ENCODE measurements around the gene ARRDC2.

DNA sequence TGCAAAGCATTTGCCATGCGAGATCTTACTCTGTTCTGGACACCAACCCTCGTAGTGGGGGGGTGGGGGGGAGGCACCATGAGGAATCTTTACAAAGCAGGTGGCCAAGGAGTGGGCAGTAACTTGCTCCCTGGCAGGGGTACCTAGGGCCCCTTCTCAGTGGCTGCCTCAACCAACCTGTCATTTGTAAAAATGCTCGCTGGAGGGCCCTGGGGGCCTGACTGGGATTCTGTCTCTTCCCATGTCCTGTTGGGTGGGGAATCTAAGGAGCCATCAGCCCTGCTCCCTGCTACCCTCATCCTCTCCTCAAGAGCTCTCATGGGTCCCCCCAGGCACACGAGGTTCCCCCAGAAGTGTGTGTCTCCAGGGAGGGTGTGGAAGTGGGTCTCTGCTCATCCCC lies 39.6 kb upstream of the ARRDC2 start:
- TF ChIP-seq CTCF (IDR thresholded peaks at IDR 0.05) (no peak), E2F4 (CRISPR knock-in tag; IDR thresholded peaks at IDR 0.05; ENCODE audit: borderline replicate concordance, low read depth) (no peak), ZNF416 (CRISPR knock-in tag; IDR thresholded peaks at IDR 0.05) (no peak), NR2C2 (CRISPR knock-in tag; IDR thresholded peaks at IDR 0.05) (no peak), CBFB (CRISPR knock-in tag; IDR thresholded peaks at IDR 0.05; ENCODE audit: low read depth) (no peak), MYBL2 (CRISPR knock-in tag; IDR thresholded peaks at IDR 0.05) (no peak), NFATC4 (CRISPR knock-in tag; IDR thresholded peaks at IDR 0.05) (no peak), JUN (CRISPR knock-in tag; IDR thresholded peaks at IDR 0.05) (no peak)
- TF ChIP-seq, protein P1, sequence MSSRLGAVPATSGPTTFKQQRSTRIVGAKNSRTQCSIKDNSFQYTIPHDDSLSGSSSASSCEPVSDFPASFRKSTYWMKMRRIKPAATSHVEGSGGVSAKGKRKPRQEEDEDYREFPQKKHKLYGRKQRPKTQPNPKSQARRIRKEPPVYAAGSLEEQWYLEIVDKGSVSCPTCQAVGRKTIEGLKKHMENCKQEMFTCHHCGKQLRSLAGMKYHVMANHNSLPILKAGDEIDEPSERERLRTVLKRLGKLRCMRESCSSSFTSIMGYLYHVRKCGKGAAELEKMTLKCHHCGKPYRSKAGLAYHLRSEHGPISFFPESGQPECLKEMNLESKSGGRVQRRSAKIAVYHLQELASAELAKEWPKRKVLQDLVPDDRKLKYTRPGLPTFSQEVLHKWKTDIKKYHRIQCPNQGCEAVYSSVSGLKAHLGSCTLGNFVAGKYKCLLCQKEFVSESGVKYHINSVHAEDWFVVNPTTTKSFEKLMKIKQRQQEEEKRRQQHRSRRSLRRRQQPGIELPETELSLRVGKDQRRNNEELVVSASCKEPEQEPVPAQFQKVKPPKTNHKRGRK (CRISPR knock-in tag; IDR thresholded peaks at IDR 0.05; ENCODE audit: borderline replicate concordance) = no peak
- TF ChIP-seq, protein P2, sequence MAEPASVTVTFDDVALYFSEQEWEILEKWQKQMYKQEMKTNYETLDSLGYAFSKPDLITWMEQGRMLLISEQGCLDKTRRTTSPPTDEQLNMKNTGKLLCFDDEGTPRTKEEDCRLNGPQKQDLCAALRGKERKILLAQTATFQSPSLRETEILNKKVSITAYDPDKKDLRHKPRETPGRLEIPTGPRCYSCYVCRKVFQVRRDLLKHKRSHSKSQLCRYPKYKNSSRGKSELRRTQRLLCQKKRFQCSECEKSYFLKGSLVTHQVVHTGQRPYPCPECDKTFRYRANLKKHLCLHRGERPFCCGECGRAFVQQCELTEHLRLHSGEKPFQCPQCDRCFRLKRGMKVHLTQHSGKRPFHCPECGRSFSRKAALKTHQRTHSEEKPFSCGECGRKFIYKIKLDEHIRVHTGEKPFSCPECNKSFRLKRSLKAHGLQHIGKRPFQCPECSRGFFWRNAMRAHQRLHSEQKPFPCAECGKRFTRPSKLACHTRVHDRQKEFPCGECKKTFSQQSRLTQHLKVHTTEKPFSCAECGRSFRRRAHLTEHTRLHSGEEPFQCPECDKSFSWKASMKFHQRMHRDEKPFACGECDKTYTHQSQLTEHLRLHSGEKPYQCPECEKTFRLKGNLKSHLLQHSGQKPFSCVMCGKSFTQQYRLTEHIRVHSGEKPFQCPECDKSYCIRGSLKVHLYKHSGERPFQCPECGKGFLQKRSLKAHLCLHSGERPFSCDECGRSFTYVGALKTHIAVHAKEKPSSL (CRISPR knock-in tag; conservative IDR thresholded peaks at IDR 0.05) = no peak

Data from WTC11 (cell line).